GM12801 (cell line): ENCODE results near the gene NPAS3.

ENCODE experiments used
- TF ChIP-seq, protein P1 (sequence below): IDR thresholded peaks from one replicate; pipeline ENCODE4 v1.5.1; 2011; ENCODE audit warnings: control low read depth; ENCODE audit not compliant: insufficient read length; ENCODE audit errors: extremely low read depth

The NPAS3 gene

DNA sequence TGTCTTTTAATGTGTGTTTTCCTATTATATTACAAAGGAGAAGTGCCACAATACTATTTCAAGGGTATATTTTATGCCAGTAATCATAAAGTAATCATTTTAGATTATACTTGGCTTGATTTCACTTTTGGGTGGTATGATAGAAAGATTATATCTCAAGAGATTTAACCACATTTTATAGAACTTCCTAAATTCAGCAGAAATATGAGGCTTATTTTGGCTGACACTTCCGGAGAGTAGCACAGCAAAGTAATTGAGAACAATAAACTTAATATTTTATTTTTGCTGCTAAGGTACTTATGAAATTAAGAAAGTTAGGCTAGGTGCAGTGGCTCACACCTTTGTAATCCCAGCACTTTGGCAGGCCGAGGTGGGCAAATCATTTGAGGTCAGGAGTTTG lies 319.1 kb downstream of the NPAS3 start:
- TF ChIP-seq, protein P1, sequence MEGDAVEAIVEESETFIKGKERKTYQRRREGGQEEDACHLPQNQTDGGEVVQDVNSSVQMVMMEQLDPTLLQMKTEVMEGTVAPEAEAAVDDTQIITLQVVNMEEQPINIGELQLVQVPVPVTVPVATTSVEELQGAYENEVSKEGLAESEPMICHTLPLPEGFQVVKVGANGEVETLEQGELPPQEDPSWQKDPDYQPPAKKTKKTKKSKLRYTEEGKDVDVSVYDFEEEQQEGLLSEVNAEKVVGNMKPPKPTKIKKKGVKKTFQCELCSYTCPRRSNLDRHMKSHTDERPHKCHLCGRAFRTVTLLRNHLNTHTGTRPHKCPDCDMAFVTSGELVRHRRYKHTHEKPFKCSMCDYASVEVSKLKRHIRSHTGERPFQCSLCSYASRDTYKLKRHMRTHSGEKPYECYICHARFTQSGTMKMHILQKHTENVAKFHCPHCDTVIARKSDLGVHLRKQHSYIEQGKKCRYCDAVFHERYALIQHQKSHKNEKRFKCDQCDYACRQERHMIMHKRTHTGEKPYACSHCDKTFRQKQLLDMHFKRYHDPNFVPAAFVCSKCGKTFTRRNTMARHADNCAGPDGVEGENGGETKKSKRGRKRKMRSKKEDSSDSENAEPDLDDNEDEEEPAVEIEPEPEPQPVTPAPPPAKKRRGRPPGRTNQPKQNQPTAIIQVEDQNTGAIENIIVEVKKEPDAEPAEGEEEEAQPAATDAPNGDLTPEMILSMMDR, result no peak

DNA sequence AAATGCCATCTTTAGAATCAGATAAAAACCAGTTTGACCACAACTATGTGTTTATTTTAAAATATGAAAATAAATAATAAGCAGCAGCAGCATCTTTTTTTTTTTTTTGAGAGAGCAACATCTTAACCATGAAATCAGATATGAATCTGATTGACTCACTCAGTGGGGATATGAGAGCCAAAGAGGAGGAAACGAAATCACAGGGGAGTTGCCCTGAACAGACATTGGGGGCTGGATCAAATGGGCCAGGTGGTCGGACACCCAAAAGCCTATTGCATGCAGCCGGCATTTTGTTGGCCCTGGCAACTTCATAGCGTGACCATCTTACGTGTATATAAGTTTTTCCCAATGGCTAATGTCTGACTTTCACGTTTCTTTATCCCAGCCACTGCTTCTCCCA lies 321.1 kb downstream of the NPAS3 start:
- TF ChIP-seq, protein P1, result no peak

DNA sequence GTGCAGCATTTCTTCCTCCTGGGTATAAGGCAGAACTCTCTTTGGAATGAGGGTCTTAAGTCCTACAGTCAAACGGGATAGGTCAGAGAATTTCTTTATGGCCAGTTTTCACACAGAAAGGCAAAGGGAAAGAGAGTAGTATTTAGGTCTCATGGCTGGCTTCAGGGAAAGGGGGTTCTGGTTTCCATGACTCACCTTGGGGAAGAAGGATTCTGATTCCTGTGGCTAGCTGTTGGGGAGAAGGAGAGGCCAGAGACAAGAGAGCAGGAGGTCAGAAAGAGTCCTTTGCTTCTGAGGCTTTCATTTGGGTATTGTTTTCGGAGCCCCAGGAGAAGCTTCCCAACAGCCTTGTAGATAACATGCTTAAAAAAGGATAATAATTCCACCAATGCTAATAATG lies 332.5 kb downstream of the NPAS3 start:
- TF ChIP-seq, protein P1, result no peak

DNA sequence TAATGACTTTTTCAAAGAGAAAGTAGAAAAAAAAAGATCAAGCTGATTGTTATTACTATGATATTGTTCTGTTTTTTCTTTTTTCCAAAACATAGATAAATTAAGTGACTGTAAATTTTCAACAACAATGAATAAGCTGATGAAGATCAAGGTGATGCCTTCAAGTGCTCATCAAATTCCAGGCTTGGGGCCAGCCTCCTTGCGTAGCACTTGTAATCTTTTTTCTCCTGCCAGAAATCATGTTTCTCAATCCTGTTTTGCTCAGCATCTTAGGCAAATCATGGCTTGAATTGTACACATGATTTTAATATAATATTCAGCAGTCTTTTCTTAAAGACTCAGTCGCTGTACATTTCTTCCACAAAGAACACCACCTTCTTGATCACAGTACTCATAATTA lies 333.2 kb downstream of the NPAS3 start:
- TF ChIP-seq, protein P1, result no peak

DNA sequence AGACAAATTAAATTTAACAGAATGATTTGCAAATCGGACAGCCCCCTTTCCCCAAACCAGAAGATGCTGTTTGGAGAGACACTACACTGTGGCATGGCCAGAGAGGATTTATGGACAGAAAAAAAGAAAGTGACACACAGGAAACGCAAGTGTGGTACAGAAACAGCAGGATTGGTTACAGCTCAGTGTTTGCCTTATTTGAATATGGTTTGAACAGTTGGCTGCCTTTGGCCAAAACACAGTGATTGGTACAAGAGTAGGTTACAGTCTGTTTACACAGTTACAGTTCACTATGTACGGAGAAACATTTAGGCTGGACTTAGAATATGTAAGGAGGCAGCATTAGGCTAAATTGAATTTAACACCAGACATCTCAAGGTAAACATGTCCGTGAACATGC lies 335.3 kb downstream of the NPAS3 start:
- TF ChIP-seq, protein P1, result no peak

DNA sequence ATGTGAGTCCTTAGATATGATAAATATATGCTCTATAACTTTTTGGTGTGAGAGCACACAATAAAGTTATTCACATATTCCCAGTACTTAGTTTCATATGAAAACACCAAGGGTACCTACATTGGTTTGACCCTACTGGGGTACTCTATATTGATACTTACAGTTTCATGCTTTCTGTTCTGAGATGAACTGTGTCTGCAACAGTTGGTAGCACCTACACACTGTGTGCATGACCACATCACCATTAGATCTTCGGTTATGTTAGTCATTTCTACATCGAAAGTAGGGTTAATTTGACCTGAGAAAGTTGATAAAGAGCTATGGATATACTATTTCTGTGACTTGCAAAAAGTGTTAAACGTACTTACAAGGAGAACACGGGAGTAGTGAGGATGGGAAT lies 337.2 kb downstream of the NPAS3 start:
- TF ChIP-seq, protein P1, result no peak

DNA sequence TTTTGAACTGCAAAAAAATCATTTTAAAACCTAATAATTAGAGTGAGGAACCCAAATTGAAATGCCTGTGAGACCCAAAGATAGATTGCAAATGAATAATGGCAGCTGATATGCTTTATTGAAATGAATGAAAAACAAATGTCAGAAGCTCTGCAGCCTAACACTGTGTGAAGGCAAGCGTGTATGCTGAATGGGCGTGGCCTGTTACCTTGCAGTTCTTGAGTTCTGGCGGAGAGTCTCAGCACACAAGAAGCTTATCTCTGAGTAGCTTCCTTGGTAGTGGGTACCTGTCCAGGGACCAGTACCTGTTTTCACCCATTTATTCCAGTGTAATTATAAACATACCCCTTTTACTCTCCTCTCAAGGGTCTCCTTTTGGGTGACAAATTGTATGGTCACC lies 341.2 kb downstream of the NPAS3 start:
- TF ChIP-seq, protein P1, result no peak

DNA sequence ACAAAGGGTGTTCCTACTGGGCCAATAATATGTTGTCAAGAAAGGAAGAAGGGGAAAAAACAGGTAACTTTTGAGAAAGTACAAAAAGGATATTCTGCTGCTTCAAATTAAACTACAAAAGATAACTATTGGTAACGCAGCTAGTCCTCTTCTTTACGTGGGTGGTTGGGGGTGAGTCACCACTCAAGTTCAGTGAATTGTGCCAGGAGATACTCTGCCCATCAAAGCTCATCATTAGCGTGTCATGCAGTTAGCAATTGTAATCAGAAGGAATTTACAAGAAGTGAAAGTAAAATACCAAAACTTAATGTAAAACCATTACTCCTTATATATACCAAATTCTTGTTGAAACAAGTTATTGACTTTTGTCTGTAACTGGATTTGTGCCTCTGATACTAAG lies 342.0 kb downstream of the NPAS3 start:
- TF ChIP-seq, protein P1, result no peak
